H1 (cell line): ENCODE data around the gene OR1L8.

Source experiments
- EP300 ChIP-seq, 2 experiments: IDR thresholded peaks; 1 replicate in 1 of 2; 2 replicates in 1 of 2; pipeline ENCODE4 v1.6.1; 2011 to 2012; ENCODE audit warnings: low read depth in 2 of 2, low read length in 2 of 2, mild to moderate bottlenecking in 2 of 2, borderline replicate concordance in 1 of 2, inconsistent platforms in 1 of 2, moderate library complexity in 1 of 2
- JUN ChIP-seq: IDR thresholded peaks from 2 replicates; pipeline ENCODE4 v1.6.1; 2011; ENCODE audit warnings: low read depth, mild to moderate bottlenecking, improper control_type of control experiment, low read length
- POLR2AphosphoS5 ChIP-seq: IDR thresholded peaks from 2 replicates; pipeline ENCODE4 v1.6.1; 2011; ENCODE audit warnings: low read depth, low read length
- RAD21 ChIP-seq, 2 experiments: IDR thresholded peaks in 1 of 2; conservative IDR thresholded peaks in 1 of 2; 2 replicates each; pipeline ENCODE4 v1.6.1; 2011; ENCODE audit warnings: low read depth in 2 of 2, low read length in 2 of 2, improper control_type of control experiment in 1 of 2, inconsistent platforms in 1 of 2, mild to moderate bottlenecking in 1 of 2, moderate library complexity in 1 of 2
- TEAD4 ChIP-seq: IDR thresholded peaks from 2 replicates; pipeline ENCODE4 v1.6.1; 2012; ENCODE audit warnings: low read depth, low read length, inconsistent platforms, mixed read lengths
- USF2 ChIP-seq: IDR thresholded peaks from 2 replicates; pipeline ENCODE4 v1.6.1; 2011; ENCODE audit warnings: low read length, improper control_type of control experiment
- YY1 ChIP-seq: IDR thresholded peaks from 2 replicates; pipeline ENCODE4 v1.6.1; 2011; ENCODE audit warnings: low read depth, mild to moderate bottlenecking, low read length
- ZNF274 ChIP-seq: IDR thresholded peaks from 2 replicates; pipeline ENCODE4 v1.7.0; 2012; ENCODE audit warnings: low read length, borderline replicate concordance; ENCODE audit errors: extremely low read depth
- TF ChIP-seq, protein P1 (sequence below), 3 experiments: IDR thresholded peaks; 1 replicate in 2 of 3; 2 replicates in 1 of 3; pipeline versions ENCODE4 v1.5.1 to v1.6.1; 2011; ENCODE audit warnings: low read length in 3 of 3, mild to moderate bottlenecking in 3 of 3, inconsistent platforms in 2 of 3, low read depth in 1 of 3, moderate library complexity in 1 of 3; ENCODE audit not compliant: insufficient read depth in 1 of 3; ENCODE audit errors: control extremely low read depth in 1 of 3

- TF ChIP-seq YY1 (no peak), RAD21 (IDR thresholded peaks at IDR 0.05 in 1 of 2, conservative IDR thresholded peaks at IDR 0.05 in 1 of 2; ENCODE audit: low read depth in 2 of 2, low read length in 2 of 2) (no peak), JUN (no peak), ZNF274 (no peak), TEAD4 (no peak), USF2 (no peak), POLR2AphosphoS5 (no peak), EP300 (IDR thresholded peaks at IDR 0.05; ENCODE audit: borderline replicate concordance in 1 of 2, low read depth in 2 of 2, low read length in 2 of 2) (no peak)
- TF ChIP-seq, protein P1, sequence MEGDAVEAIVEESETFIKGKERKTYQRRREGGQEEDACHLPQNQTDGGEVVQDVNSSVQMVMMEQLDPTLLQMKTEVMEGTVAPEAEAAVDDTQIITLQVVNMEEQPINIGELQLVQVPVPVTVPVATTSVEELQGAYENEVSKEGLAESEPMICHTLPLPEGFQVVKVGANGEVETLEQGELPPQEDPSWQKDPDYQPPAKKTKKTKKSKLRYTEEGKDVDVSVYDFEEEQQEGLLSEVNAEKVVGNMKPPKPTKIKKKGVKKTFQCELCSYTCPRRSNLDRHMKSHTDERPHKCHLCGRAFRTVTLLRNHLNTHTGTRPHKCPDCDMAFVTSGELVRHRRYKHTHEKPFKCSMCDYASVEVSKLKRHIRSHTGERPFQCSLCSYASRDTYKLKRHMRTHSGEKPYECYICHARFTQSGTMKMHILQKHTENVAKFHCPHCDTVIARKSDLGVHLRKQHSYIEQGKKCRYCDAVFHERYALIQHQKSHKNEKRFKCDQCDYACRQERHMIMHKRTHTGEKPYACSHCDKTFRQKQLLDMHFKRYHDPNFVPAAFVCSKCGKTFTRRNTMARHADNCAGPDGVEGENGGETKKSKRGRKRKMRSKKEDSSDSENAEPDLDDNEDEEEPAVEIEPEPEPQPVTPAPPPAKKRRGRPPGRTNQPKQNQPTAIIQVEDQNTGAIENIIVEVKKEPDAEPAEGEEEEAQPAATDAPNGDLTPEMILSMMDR (IDR thresholded peaks at IDR 0.05; ENCODE audit: control extremely low read depth in 1 of 3, insufficient read depth in 1 of 3, low read depth in 1 of 3, low read length in 3 of 3): no peak
Measured at GRCh38 chr9:122538757-122539156, 44.4 kb downstream of the OR1L8 start.
